GM19467 (cell line): Measurements from ENCODE around the gene STRADB.
"Not testable (repeated sequence)": the region's sequence is repeated elsewhere in the genome, so short reads cannot be mapped to it uniquely, and the experiment has no call there.

Experiments used
- ATAC-seq: cut with Tn5 transposase; IDR thresholded peaks from one replicate; pipeline ENCODE4 v1.9.1; 2021; ENCODE audit warnings: mild to moderate bottlenecking, moderate library complexity; ENCODE audit not compliant: unreplicated experiment

The STRADB gene

DNA sequence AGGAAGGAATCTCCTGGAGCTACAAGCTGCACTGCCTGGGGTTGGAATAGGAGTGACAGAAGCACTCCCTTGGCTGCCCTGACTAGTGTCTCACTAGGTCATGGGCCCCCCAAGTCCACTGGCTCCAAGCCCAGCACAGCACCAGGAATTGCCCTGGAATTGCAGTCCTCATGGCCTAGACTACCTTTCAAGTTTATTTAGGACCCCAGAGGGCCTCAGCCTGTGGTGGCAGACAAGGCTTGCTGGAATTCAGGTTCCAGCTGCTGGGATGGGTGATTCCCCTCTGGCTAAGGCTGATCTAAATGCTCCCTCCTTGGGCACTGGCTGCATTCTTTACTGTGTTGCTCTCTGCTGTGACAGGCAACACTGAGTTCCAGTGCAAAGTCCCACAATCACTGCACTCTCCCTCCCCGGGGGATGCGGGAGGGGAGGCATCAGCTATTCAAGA is 14.0 kb downstream of the STRADB start:
- ATAC-seq = no peak

DNA sequence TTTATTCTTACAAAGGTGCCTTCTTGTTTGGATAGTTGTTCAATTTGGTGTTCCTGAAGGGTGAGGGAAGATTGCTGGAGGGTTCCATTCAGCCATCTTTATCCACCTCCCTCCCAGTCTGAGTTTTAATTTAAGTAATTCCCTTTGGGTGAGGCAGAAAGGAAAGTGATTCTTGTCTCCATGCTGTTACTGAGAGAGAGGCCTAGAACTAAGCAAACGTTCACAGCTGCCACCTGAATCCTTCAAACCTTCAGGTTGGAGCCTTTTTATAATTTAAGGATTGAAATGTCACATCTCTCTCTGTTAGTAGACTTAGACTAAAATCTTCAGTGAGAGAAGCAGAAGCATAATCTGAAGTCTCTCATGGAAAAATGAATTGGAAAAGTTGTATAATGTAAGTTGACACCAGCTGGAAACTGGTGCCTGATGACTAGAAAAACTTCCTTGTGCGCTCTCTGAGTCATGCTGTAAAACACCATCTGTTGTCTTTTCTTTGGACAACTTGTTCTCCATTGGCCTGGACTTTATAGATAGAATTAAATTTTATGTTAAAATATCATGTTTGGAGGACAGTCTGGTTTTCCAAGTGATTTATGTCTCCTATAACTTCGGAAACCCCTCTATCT is 14.6 kb downstream of the STRADB start:
- no peak for ATAC-seq

DNA sequence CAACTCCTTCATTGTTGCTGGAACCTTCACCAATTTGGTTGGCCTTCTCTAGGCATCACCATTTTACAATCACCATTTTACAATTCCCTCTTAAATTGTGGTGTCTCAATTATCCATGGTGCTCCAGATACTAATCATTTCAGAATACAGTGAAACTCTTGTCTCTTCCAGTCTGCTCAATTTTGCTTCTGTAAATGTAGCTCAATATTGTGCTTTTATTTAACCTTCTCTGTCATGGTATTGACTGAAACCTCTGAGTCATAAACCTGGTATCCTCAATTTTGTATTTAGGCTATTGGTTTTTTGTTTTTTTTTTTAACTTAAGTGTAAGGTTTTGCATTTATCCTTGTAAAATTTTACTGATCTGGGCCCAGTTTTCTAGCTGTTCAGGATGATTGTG is 16.1 kb downstream of the STRADB start:
- no peak for ATAC-seq

DNA sequence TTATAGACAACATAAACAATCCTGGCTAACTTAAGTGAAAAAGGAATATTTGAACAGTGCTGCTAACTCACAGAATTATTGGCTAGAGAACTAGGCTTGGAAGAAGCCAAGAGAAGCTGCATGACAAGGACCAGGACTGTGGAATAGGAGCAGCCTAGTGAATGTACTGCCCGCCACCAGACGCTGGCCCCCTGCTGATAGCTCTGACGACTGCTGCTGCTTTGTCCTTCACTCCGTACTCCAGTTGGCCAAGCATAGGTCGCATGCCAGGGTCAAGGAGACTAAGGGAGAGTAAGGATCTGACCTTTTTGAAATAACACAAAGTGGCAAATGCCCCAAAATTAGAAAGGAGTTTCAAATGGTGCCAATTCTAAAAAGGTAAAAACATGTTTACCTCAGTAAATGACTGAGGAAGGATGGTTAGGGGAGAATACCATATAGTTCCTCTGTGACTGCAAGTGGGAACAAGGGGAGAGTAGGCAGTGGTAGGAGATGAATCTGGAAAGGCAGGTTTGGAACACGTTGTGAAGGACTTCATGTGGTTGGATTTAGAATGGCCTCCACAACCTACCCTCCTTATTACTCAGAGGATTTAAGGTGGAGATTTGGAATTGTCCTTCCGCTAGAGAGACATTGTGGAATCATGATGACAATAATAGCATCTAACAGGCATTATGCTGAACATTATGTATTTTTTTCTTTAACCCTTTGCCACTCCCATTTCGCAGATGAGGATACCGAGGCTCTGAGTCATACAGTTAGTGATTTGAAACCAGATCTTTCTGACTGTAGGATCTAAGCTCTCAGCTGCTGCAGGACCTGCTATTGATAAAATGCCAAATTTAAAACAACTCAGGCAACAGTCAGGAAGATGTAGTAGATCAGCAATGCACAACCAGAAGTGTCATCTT is 19.5 kb downstream of the STRADB start:
- no peak for ATAC-seq

DNA sequence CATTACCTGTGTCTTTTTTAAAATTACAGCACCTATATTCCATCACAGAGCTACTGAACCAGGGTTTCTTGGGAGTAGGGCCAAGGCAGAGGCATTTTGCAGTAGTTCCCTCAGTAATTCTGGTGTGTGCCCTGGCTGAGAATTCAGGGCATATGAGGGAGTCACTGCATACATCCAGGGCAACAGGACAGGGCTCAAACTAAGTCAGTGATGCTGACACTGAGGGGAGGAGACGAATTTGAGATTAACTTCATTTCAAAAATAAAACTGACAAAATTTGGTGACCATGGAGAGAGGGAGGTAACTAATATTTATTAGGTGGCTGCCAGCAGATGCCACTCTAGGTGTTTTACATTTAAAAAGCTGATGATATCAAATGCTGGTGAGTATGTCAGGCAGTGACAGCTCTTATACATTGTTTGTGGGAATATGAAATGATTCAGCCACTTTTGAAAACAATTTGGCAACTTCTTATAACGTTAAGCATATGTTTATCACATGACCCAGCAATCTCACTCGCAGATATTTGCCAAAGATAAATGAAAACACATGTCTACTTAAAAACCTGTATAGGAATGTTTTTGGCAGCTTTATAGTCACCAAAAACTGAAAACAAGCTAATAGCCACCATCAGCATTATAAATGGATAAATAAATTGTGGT is 20.3 kb downstream of the STRADB start:
- ATAC-seq = no peak

DNA sequence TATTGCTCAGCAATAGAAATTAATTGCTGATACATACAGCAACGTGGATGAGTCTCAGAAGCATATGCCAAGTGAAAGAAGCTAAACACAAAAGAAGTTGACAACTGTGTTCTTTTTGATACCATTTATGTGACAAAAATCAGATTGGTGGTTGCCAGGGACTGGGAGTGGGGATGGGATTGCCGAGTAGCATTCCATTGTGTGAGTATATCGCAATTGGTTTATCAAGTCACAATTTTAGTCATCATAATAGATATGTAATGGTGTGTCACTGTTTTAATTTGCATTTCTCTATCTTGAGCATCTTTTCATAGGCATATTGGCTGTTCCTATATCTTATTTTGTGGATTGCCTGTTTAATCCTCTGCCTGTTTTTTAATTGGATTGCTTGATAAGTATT is 20.9 kb downstream of the STRADB start:
- ATAC-seq = no peak

DNA sequence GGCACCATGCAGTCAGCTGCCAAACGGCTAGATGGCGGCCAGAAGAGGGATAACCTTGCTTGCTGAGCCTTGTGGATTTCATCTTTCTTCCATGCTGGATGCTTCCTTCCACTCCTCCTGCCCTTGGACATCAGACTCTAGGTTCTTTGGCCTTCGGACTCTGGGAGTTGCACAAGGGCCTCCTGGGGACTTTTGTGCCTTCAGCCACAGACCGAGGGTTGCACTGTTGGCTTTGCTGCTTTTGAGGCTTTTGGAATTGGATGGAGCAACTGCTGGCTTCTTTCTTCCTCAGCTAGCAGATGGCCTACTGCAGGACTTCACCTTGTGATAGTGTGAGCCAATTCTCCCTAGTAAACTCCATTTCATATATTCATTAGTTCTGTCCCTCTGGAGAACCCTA is 31.0 kb downstream of the STRADB start:
- ATAC-seq = no peak

DNA sequence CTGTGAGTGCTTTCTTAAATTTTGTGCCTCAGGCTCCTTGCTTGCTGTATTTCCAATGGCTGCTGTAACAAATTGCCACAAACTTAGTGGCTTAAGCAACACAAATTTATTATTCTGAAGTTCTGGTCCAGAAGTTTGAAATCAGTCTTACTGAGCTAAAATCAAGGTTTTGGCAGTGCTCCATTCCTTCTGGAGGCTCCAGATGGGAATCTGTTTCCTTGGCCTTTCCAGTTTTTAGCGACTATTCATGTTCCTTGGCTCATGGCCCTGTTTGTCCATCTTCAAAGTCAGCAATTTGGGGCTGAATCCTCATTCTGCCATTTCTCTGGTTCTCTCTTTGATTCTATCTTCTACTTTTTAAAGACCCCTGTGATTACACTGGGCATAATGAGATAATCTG is 31.8 kb downstream of the STRADB start:
- no peak for ATAC-seq

DNA sequence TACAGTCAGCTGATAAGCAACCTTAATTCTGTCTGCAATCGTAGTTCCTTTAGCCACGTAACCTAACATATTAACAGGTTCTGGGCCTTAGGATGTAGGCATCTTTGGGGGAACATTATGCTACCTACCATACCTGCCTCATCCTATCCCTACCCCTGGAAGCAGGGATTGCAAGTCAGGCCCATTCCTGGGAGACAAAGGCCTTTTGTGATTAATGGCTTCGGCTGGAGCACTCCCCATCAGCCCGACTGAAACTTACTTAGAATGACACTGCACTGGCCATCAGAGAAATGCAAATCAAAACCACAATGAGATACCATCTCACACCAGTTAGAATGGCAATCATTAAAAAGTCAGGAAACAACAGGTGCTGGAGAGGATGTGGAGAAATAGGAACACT is 32.2 kb downstream of the STRADB start:
- not testable (repeated sequence) for ATAC-seq

DNA sequence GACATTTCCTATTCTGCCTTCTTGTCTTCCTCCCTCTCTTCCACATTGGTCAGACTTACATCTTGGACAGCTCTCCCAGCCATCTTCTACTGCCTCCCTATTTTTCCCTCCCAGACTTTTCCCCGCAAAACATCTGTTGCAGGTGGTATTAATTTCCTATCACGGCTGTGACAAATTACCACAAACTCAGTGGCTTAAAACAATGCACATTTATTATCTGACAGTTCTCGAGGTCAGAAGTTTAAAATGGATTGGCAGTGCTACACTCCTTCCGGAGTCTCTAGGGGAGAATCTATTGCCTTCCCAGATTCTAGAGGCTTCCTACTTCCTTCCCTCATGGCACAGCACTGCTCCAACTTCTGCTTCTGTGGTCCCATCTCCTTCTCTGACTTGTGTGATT is 33.3 kb downstream of the STRADB start:
- no peak for ATAC-seq

DNA sequence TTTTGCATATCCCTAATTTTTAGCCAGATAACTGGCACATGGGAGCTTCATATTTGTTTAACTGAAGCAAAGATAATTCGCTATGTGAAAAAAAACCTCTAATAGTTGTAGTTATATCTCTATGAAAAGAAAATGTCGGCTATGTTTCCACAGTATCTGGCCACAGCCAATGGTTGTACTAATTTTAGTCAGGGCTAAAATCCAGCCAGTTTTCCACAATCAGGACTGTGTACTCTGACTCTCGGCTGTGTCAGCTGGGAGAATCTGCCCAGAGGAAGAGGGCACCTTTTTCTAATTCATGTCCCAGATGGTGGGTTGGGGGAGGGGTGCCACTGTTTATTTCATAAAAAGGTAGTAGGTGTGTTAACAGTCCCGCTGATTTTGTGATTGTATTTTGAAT is 38.8 kb downstream of the STRADB start:
- ATAC-seq = no peak

DNA sequence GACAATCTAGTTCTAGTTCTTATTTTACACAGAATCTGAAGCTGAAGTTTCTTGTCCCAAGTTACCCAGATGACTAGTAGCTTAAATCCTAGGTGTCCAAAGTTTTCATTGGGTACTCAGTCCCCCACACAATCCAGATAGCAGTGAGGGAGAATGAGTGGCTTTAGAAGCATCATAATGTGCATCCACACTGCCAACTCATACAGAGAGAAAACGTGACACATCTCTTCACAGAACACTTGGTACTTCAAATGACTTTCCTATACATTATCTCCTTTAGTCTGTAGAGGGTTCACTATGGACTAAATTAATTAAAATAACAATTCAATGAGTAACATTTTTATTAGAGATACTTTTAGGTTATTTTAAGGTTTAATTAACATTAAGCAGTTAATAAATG is 45.2 kb downstream of the STRADB start:
- no peak for ATAC-seq

DNA sequence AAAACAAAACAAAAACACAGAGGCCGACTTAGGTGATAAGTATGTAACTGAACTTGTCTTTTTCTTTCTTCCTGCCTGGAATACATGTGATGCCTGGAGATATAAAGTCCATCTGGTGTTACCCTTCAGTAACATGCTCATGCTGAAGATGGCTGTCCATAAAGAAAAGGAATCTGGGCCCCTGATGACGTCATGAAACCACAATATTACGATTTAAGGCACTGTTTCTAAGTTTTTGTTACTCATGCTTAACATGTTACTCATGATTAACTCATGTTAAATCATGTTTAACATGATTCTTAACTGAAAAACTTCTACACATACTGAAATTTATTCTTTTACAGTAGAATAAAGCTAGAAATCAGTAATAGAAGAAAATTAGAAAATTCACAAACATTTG is 49.0 kb downstream of the STRADB start:
- no peak for ATAC-seq

DNA sequence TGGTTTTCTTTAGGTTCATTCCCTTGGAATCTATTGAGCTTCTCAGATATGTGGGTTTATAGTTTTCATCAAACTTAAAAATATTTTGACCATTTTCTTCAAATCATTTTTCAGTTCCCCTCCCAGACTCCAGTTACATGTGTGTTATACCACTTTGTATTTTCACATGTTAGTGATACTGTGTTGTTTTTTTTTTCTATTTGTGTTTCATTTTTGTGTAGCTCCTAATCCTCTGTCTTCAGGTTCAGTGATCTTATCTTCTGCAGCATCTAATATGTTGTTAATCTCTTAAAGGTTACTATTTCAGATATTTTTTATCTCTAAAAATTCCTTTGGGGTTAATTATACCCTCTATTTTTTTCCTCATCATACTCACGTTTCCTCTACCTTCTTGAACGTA is 51.2 kb downstream of the STRADB start:
- no peak for ATAC-seq

DNA sequence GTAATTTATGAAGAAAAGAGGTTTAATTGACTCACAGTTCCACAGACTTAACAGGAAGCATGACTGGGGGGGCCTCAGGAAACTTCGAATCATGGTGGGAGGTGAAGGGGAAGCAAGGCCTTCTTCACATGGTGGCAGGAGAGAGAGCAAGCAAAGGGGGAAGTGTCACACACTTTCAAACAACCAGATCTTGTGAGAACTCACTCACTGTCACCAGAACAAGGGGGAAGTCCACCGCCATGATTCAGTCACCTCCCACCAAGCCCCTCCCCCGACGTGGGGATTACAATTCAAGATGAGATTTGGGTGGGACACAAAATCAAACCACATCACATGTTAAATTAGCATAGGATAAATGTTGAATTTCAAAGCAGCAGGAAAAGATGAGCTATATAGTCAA is 56.2 kb downstream of the STRADB start:
- ATAC-seq = no peak

DNA sequence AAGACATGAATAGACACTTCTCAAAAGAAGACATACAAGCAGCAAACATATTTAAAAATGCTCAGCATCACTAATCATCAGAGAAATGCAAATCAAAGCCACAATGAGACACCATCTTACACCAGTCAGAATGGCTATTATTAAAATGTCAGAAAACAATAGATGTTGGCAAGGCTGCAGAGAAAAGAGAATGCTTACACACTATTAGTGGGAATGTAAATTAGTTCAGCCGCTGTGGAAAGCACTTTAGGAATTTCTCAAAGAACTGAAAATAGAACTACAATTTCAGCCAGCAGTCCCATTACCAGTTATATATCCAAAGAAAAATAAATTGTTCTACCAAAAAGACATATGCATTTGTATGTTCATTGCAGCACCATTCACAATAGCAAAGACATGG is 61.7 kb downstream of the STRADB start:
- ATAC-seq = no peak

DNA sequence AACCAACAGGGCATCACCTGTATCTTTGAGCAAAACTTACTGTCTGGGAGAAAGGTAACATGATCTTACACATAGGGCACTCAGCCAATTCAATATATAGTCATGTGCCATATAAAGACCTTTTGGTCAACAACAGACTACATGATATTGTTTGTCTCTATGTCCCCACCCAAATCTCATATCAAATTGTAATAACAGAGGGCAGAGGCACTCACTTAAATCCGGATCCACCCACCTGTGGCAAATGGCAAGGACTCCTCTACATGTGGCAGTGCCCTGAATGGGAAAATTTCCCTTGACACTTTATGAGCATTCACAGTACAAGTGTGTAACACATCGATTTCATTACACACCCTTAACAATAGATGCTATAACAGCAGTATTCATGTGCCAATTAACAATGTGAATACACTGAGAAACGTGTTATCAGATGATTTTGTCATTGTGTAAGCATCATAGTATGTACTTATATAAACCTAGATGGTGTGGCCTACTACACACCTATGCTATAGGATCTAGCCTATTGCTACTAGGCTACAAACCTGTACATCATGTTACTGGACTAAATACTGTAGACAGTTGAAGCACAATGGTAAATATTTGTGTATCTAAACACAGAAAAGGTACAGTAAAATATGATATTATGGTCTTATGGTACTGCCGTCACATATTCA is 64.2 kb downstream of the STRADB start:
- ATAC-seq = no peak

DNA sequence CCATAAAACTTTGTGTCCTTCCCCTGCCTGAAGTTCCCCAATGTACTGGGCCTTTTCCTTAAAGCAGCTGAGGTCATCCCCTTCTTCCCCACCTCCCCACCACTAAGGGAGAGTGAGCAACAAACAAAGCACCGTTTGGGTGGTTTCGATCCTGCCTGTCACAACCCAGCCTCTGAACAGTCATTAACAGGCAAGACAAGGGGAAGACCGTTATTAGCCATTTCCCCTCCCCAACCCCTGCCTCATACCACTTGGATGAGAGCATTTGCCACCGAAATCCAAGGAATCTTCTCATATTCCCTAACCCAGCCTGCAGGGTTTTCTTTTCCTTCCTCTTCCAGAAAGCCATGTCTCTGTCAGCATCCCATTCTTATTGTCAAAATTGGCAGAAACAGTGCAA is 65.6 kb downstream of the STRADB start:
- ATAC-seq = no peak

DNA sequence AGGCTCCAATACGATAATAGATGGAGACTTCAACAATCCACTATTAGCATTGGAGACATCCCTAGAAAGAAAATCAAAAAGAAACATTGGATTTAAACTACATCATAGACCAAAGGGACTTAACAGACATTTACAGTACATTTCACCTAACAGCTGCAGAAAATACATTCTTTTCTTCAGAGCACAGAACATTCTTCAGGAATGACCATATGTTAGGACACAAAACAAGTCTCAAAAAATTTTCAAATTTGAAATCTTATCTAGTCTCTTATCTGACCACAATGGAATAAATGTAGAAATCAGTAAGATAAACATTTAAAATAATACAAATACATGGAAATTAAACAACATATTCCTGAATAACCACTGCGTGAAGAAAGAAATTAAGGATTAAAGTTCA is 68.7 kb downstream of the STRADB start:
- no peak for ATAC-seq

DNA sequence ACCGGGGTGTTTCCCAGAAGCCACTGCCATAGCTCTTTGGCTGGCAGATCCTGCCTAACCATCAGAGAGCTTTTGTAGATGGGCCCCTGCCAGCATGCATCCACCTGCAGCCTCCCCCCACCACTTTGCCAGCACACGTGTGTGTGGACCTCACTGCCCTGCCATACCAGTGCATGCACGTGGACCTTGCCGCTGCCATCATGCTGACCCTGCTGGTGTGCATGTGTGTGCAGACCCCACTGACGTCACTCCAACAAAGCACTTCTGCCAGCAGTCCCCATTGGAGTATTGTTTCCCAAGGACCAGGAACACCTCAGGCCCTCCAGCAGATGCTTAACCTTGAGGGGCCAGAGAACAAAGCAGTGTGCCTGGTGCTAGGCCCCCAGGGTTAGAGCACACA is 71.4 kb downstream of the STRADB start:
- no peak for ATAC-seq

DNA sequence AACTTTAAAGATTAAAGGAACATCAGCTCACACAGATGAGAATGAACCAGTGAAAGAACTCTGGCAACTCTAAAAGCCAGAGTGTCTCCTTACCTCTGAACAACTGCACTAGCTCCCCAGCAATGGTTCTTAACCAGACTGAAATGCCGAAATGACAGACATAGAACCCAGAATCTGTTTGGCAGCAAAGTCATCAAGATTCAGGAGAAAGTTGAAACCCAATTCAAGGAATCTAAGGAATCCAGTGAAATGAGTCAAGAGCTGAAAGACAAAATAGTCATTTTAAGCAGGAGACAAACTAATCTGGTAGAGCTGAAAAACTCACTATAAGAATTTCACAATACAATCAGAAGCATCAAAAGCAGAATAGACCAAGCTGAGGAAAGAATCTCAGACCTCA is 72.0 kb downstream of the STRADB start:
- no peak for ATAC-seq
